SK-N-SH (cell line): Measurements from ENCODE around the gene MAPK10. TPM values are rescaled to one million over a fixed set of nuclear protein-coding genes. Genes with fewer than 3 reads are reported as not detected.

Experiments used
- CTCF ChIA-PET: fragments of 300-600, 350-600 bp; formaldehyde crosslinking; extraction: SDS; loops from one replicate; lab custom pipeline; 2021; lab: Yijun Ruan, JAX
- POLR2A ChIA-PET: fragments of 350-600 bp; sonication (Branson Sonifier 250); formaldehyde crosslinking; extraction: SDS; loops from one replicate; lab custom pipeline; 2020; ENCODE audit warnings: antibody characterized with exemption, inconsistent platforms; lab: Yijun Ruan, JAX
- DNase-seq: peaks from one replicate; pipeline ENCODE4 v3.0.0; 2012
- H2AFZ ChIP-seq: fragments of 200-600 bp; sonication (generic); 2 replicates; pipeline ENCODE4 v1.8.1; 2016; ENCODE audit warnings: antibody characterized with exemption, mild to moderate bottlenecking, low read depth
- H3F3A ChIP-seq: fragments of 200-600 bp; sonication (generic); replicated peaks from 2 replicates; pipeline ENCODE3; 2016; ENCODE audit warnings: antibody characterized with exemption, mild to moderate bottlenecking; ENCODE audit not compliant: insufficient read depth
- H3K27ac ChIP-seq, 2 experiments: fragments of 200-500 bp in 1 of 2; fragments of 200-600 bp in 1 of 2; sonication (Bioruptor generic) in 1 of 2; sonication (generic), shearing (Covaris generic) in 1 of 2; 2 replicates each; pipeline versions ENCODE4 v1.5.1 to v1.6.1; 2014 to 2016; ENCODE audit warnings: low read depth in 2 of 2, inconsistent platforms in 1 of 2, low read length in 1 of 2, mild to moderate bottlenecking in 1 of 2, mixed read lengths in 1 of 2
- H3K27me3 ChIP-seq: fragments of 200-600 bp; sonication (generic), shearing (Covaris generic); 2 replicates; pipeline ENCODE4 v1.6.1; 2016; ENCODE audit warnings: mixed run types; ENCODE audit not compliant: insufficient read depth
- H3K36me3 ChIP-seq, 2 experiments: fragments of 200-500 bp in 1 of 2; fragments of 200-600 bp in 1 of 2; sonication (Bioruptor generic) in 1 of 2; sonication (generic) in 1 of 2; replicated peaks in 1 of 2; 2 replicates each; pipeline versions ENCODE3 to v1.5.1; 2014 to 2016; ENCODE audit warnings: low read length in 1 of 2, mild to moderate bottlenecking in 1 of 2; ENCODE audit not compliant: insufficient read depth in 2 of 2, control insufficient read depth in 1 of 2
- H3K4me1 ChIP-seq, 2 experiments: fragments of 200-500 bp in 1 of 2; fragments of 200-600 bp in 1 of 2; sonication (Bioruptor generic) in 1 of 2; sonication (generic), shearing (Covaris generic) in 1 of 2; 2 replicates each; pipeline versions ENCODE4 v1.5.1 to v1.6.1; 2014 to 2016; ENCODE audit warnings: low read depth in 1 of 2, low read length in 1 of 2, mixed run types in 1 of 2; ENCODE audit not compliant: insufficient read depth in 2 of 2, control insufficient read depth in 1 of 2
- H3K4me2 ChIP-seq: fragments of 200-600 bp; sonication (generic), shearing (Covaris generic); 2 replicates; pipeline ENCODE4 v1.6.1; 2017; ENCODE audit warnings: mixed run types
- H3K4me3 ChIP-seq, 2 experiments: fragments of 200-500 bp in 1 of 2; fragments of 200-600 bp in 1 of 2; sonication (Bioruptor generic) in 1 of 2; sonication (generic), shearing (Covaris generic) in 1 of 2; 2 replicates each; pipeline versions ENCODE4 v1.5.1 to v1.8.1; 2014 to 2016; ENCODE audit warnings: low read depth in 2 of 2, inconsistent platforms in 1 of 2, low read length in 1 of 2, mild to moderate bottlenecking in 1 of 2, mixed read lengths in 1 of 2, moderate library complexity in 1 of 2
- H3K79me2 ChIP-seq: fragments of 200-600 bp; sonication (generic); 2 replicates; pipeline ENCODE4 v1.8.1; 2017; ENCODE audit warnings: mild to moderate bottlenecking; ENCODE audit not compliant: insufficient read depth
- H3K9ac ChIP-seq: fragments of 200-600 bp; sonication (generic); 2 replicates; pipeline ENCODE4 v1.6.1; 2017; ENCODE audit warnings: mixed run types
- H3K9me2 ChIP-seq: fragments of 200-600 bp; sonication (generic); 2 replicates; pipeline ENCODE4 v1.6.1; 2017; ENCODE audit warnings: mixed run types
- H3K9me3 ChIP-seq: fragments of 200-600 bp; sonication (generic); 2 replicates; pipeline ENCODE4 v1.6.1; 2017; ENCODE audit warnings: mixed run types, mild to moderate bottlenecking, moderate library complexity
- H4K20me1 ChIP-seq: fragments of 200-600 bp; sonication (generic); 2 replicates; pipeline ENCODE4 v1.6.1; 2017; ENCODE audit warnings: mild to moderate bottlenecking, mixed run types; ENCODE audit not compliant: insufficient read depth
- CHD2 ChIP-seq: fragments of 150-350 bp; IDR thresholded peaks from 2 replicates; pipeline ENCODE4 v1.6.1; 2018; ENCODE audit warnings: low read length; ENCODE audit not compliant: partially characterized antibody
- CTCF ChIP-seq: fragments of 200-600 bp; sonication (generic); IDR thresholded peaks from 2 replicates; pipeline ENCODE4 v1.6.1; 2017; ENCODE audit warnings: antibody characterized with exemption, mild to moderate bottlenecking, moderate library complexity
- EP300 ChIP-seq, 2 experiments: IDR thresholded peaks; 2 replicates each; pipeline versions ENCODE4 v1.4.0 to v1.6.1; 2012; ENCODE audit warnings: borderline replicate concordance in 1 of 2, low read depth in 1 of 2, low read length in 1 of 2
- FOXM1 ChIP-seq: IDR thresholded peaks from 2 replicates; pipeline ENCODE4 v1.4.0; 2012; ENCODE audit warnings: low read depth, mild to moderate bottlenecking
- GABPA ChIP-seq: IDR thresholded peaks from 2 replicates; pipeline ENCODE4 v1.4.0; 2012; ENCODE audit warnings: low read depth, mild to moderate bottlenecking
- IRF3 ChIP-seq: fragments of 150-350 bp; IDR thresholded peaks from 2 replicates; pipeline ENCODE4 v1.6.1; 2016; ENCODE audit warnings: mild to moderate bottlenecking, low read depth, low read length
- MAX ChIP-seq: IDR thresholded peaks from 2 replicates; pipeline ENCODE4 v1.4.0; 2012; ENCODE audit warnings: low read depth
- NRF1 ChIP-seq: IDR thresholded peaks from 2 replicates; pipeline ENCODE4 v1.6.1; 2012; ENCODE audit warnings: low read depth, mild to moderate bottlenecking, low read length
- REST ChIP-seq: IDR thresholded peaks from 2 replicates; pipeline ENCODE4 v1.6.1; 2012; ENCODE audit warnings: mild to moderate bottlenecking, low read depth, low read length, moderate library complexity
- TEAD4 ChIP-seq: IDR thresholded peaks from 2 replicates; pipeline ENCODE4 v1.4.0; 2012; ENCODE audit warnings: mild to moderate bottlenecking, borderline replicate concordance; ENCODE audit not compliant: insufficient read depth
- USF1 ChIP-seq: IDR thresholded peaks from 2 replicates; pipeline ENCODE4 v1.4.0; 2012; ENCODE audit warnings: low read depth, borderline replicate concordance
- USF2 ChIP-seq: fragments of 150-350 bp; IDR thresholded peaks from 2 replicates; pipeline ENCODE4 v1.6.1; 2017; ENCODE audit warnings: antibody characterized with exemption, low read length, low read depth, borderline replicate concordance
- WGBS: methylation state at CpG from one replicate; pipeline ENCODE4 v1.1.6; 2017; ENCODE audit warnings: low lambda C conversion rate; 5-methylcytosine and 5-hydroxymethylcytosine counted together
- polyA plus RNA-seq, 3 experiments: library from polyadenylated mRNA; depleted of rRNA; stranded (reverse); fragments of >200 nt; gene quantifications; 2 replicates each; pipeline ENCODE4 v1.2.3, GENCODE V29; 2012

The MAPK10 gene
- polyA plus RNA-seq, 1 of the 3 experiments (the other 2 are of a cell fraction) = 8.1 TPM

- TF ChIP-seq USF2 = no peak
- no peak for TF ChIP-seq CTCF
- TF ChIP-seq EP300 (IDR thresholded peaks at IDR 0.05; ENCODE audit: borderline replicate concordance in 1 of 2, low read depth in 1 of 2, low read length in 1 of 2) = no peak
- TF ChIP-seq USF1 = no peak
- no peak for TF ChIP-seq NRF1
- no peak for TF ChIP-seq IRF3
Observed at GRCh38 chr4:86106475-86106874, 253.4 kb downstream of the MAPK10 start (continued).

GRCh38 chr4:86101841-86102240 lies 258.0 kb downstream of the MAPK10 start:
- H3K9ac ChIP-seq = no peak overlapping the region
- ChIA-PET POLR2A (no interaction called here), CTCF (no interaction called here)
- no peaks in the 10 kb centered on the region for H4K20me1 ChIP-seq
- H3K9me2 ChIP-seq = no peaks in the 10 kb centered on the region; the same call in 1 of the 2 replicates
- H3K4me3 ChIP-seq = no peak overlapping the region
- no peaks in the 10 kb centered on the region for H3K9me3 ChIP-seq
- no peaks in the 10 kb centered on the region for H3F3A ChIP-seq
- H3K4me1 ChIP-seq = no peaks in the 10 kb centered on the region
- peaks cover 0 to 2% of the 10 kb centered on the region in 2 experiments for H3K36me3 ChIP-seq
- H3K4me2 ChIP-seq = no peak overlapping the region
- no peak for DNase-seq
- H3K27ac ChIP-seq = no peak overlapping the region
- WGBS = 90% methylated on average over 2 of the region's 2 CpGs
- H3K27me3 ChIP-seq = no peaks in the 10 kb centered on the region
- no peak overlapping the region for H2AFZ ChIP-seq
- no peak for TF ChIP-seq MAX
- no peak for TF ChIP-seq CHD2
- no peaks in the 10 kb centered on the region for H3K79me2 ChIP-seq

GRCh38 chr4:86101410-86101809 lies 258.4 kb downstream of the MAPK10 start:
- no peaks in the 10 kb centered on the region for H4K20me1 ChIP-seq
- no peaks in the 10 kb centered on the region; the same call in 1 of the 2 replicates for H3K9me2 ChIP-seq
- no peak overlapping the region for H3K9ac ChIP-seq
- ChIA-PET CTCF (no interaction called here), POLR2A (no interaction called here)
- no peak for DNase-seq
- H3K27me3 ChIP-seq = no peaks in the 10 kb centered on the region
- no peaks in the 10 kb centered on the region for H3K4me1 ChIP-seq
- H3K4me2 ChIP-seq = no peak overlapping the region
- H3K27ac ChIP-seq = no peak overlapping the region
- no peak overlapping the region for H2AFZ ChIP-seq
- H3K36me3 ChIP-seq = peaks cover under 1 to 2% of the 10 kb centered on the region in 2 experiments
- H3F3A ChIP-seq = no peaks in the 10 kb centered on the region
- no peak overlapping the region for H3K4me3 ChIP-seq
- H3K79me2 ChIP-seq = no peaks in the 10 kb centered on the region
- TF ChIP-seq TEAD4 (no peak), REST (no peak), FOXM1 (no peak), GABPA (no peak)
- H3K9me3 ChIP-seq = no peaks in the 10 kb centered on the region
